ENCODE measurements around the gene PPP1R14C.

DNA sequence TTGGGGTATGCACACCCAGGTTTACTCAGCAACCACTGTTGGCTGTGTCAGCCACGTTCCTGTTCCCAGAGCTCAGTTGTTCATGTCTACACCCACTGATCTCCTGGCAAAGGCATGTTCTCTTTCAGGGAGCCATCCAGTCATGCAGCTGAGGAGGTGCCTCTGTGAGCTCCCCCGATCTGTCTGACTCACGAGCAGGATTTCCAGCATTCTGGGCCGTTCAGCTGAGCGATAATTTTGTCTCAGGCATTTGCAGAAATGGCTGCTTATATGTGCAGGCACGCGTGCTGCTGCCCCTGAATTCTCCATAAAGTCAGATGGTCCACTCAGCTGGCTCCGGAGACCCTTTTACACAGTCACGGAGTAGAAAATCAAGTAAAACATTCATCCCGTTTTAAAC is 147.6 kb downstream of the PPP1R14C start:
- TF ChIP-seq, protein P1, sequence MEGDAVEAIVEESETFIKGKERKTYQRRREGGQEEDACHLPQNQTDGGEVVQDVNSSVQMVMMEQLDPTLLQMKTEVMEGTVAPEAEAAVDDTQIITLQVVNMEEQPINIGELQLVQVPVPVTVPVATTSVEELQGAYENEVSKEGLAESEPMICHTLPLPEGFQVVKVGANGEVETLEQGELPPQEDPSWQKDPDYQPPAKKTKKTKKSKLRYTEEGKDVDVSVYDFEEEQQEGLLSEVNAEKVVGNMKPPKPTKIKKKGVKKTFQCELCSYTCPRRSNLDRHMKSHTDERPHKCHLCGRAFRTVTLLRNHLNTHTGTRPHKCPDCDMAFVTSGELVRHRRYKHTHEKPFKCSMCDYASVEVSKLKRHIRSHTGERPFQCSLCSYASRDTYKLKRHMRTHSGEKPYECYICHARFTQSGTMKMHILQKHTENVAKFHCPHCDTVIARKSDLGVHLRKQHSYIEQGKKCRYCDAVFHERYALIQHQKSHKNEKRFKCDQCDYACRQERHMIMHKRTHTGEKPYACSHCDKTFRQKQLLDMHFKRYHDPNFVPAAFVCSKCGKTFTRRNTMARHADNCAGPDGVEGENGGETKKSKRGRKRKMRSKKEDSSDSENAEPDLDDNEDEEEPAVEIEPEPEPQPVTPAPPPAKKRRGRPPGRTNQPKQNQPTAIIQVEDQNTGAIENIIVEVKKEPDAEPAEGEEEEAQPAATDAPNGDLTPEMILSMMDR (IDR thresholded peaks at IDR 0.05), result no peak
- TF ChIP-seq POLR2A (IDR thresholded peaks at IDR 0.05), result peak in 1 of 2 donors; percentile 29
